Heart right ventricle (tissue), 16 donors: ENCODE data around the gene KCNT2. TPM values are rescaled to one million over a fixed set of nuclear protein-coding genes. Genes with fewer than 3 reads are reported as not detected.
A peak's percentile ranks its signal among the peaks of the same experiment; 100 is the strongest.

Experiments
- ATAC-seq, 8 donors: fragments of 200-7000 bp; cut with Tn5 transposase; one replicate each; pipeline ENCODE4 v1.9.1; 2020; ENCODE audit warnings: mild to moderate bottlenecking in 8 of 8, moderate library complexity in 8 of 8, moderate number of reproducible peaks in 1 of 8
- DNase-seq, 2 donors: peaks; one replicate each; pipeline ENCODE4 v3.0.0-alpha.2; 2020
- H3K27ac ChIP-seq, 10 donors: fragments of 200-600 bp; sonication (generic) in 2 of 10; one replicate each; pipeline versions ENCODE4 v1.5.0 to v1.8.0; 2020 to 2022; ENCODE audit warnings: mild to moderate bottlenecking in 3 of 10
- H3K27me3 ChIP-seq, 7 donors: fragments of 200-600 bp; one replicate each; pipeline ENCODE4 v1.8.0; 2021 to 2022; ENCODE audit warnings: mild to moderate bottlenecking in 2 of 7
- H3K36me3 ChIP-seq, 9 donors: fragments of 200-600 bp; sonication (generic) in 1 of 9; one replicate each; pipeline versions ENCODE4 v1.5.0 to v1.8.0; 2020 to 2022; ENCODE audit warnings: mild to moderate bottlenecking in 2 of 9
- H3K4me1 ChIP-seq, 9 donors: fragments of 200-600 bp; sonication (generic) in 1 of 9; one replicate each; pipeline versions ENCODE4 v1.5.0 to v1.8.0; 2020 to 2022; ENCODE audit warnings: mild to moderate bottlenecking in 4 of 9
- H3K4me3 ChIP-seq, 10 donors: fragments of 200-600 bp; sonication (generic) in 2 of 10; one replicate each; pipeline versions ENCODE4 v1.5.0 to v1.8.0; 2020 to 2022; ENCODE audit warnings: mild to moderate bottlenecking in 7 of 10, moderate library complexity in 2 of 10
- H3K9me3 ChIP-seq, 11 donors: fragments of 200-600 bp in 10 of 11; sonication (generic) in 2 of 11; one replicate each; pipeline versions ENCODE4 v1.5.0 to v1.8.0; 2013 to 2022; ENCODE audit warnings: mild to moderate bottlenecking in 2 of 11, control low read depth in 1 of 11, moderate library complexity in 1 of 11
- WGBS, 2 donors: extraction: QIAGEN DNeasy Blood & Tissue Kit; methylation state at CpG; one replicate each; pipeline ENCODE4 v1.1.7; 2013; ENCODE audit warnings: inconsistent platforms in 1 of 2; 5-methylcytosine and 5-hydroxymethylcytosine counted together
- intact Hi-C, 10 donors: fragments of 100-400 bp; cut with DNase I; formaldehyde crosslinking; loops; one replicate each; pipeline versions ENCODE4 v1.11.1 to v1.14.2; 2022
- polyA plus RNA-seq, 2 donors: library from polyadenylated mRNA; stranded (reverse); fragments of 200-250 nt; gene quantifications; one replicate each; pipeline ENCODE4 v1.2.3, GENCODE V29; 2013
- total RNA-seq, 10 donors: library from RNA; stranded (reverse); fragmentation: NEBNext Ultra II Directional in 3 of 10; extraction: Animal tissue kit (Norgen Biotek cat#: 25700) in 3 of 10; gene quantifications; one replicate each; pipeline versions ENCODE4 v1.2.1 to v1.2.4, GENCODE V29; 2021 to 2023
- TF ChIP-seq, protein P1 (sequence below), 9 donors: fragments of 200-600 bp; sonication (generic) in 2 of 9; IDR thresholded peaks; one replicate each; pipeline versions ENCODE4 v1.5.0 to v1.8.0; 2021 to 2022; ENCODE audit warnings: antibody characterized with exemption in 9 of 9, mild to moderate bottlenecking in 5 of 9, moderate library complexity in 1 of 9
- donor health status: Arrhythmogenic right ventricular cardiomyopathy.
- donor health status: ischemic (EF 13 %, LVEDD 7.1; RV severe dilation, severe dysfunction).
- donor health status: healthy with polysubstance abuse.
- donor health status: DM: no; HTN: yes; CAD: no.
- donor health status: DM: no; HTN: no; CAD: no.
- donor health status: ischemic (EF 25% LVEDD 6.9; RV normal size, moderate dysfunction).
- donor health status: ischemic (EF 25% LVEDD 5.7; RV mildly dilated, moderate dysfunction).
- donor health status: healthy.
- donor health status: DM: yes; HTN: yes; CAD: no.
- donor health status: Ischemic cardiomyopathy.
- donor health status: ischemic (EF 35%, LVEDD 5.7; RV mildly dilated, moderate dysfunction).
- donor health status: nonischemic (EF 11% LVEDD 7.7; RV severe dilation, severe dysfunction).
- donor health status: DM: yes; HTN: yes; CAD: no.
- donor health status: PGD.
- donor health status: ischemic (EF 29% LVEDD 5.4; RV normal size, mild dysfunction).
- donor health status: nonischemic (EF 23%, LVEDD 6.1; RV moderate dilation, normal function).

Gene KCNT2
- total and polyA plus RNA-seq, 12 donors = 0.26 to 1.1 (median 0.68) TPM

DNA sequence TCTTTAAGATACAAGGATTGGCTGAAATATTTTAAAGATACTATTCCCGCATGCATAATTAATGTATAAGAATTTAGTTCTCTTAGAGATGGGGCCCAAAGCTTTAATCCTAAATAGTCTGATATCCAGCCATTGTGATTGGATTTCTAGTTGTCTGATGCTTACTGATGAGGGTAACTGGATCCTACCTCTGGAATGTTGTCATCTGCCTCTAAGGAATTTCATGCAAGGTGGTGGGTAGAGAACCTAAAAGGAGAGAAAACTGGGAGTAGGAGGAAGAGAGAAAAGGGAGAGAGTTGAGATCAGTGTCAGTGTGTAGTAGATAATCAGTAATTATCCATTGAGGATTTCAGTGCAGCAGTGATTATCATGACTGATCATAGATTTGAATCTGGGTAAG, 295.5 kb downstream of the KCNT2 start:
- TF ChIP-seq, protein P1, sequence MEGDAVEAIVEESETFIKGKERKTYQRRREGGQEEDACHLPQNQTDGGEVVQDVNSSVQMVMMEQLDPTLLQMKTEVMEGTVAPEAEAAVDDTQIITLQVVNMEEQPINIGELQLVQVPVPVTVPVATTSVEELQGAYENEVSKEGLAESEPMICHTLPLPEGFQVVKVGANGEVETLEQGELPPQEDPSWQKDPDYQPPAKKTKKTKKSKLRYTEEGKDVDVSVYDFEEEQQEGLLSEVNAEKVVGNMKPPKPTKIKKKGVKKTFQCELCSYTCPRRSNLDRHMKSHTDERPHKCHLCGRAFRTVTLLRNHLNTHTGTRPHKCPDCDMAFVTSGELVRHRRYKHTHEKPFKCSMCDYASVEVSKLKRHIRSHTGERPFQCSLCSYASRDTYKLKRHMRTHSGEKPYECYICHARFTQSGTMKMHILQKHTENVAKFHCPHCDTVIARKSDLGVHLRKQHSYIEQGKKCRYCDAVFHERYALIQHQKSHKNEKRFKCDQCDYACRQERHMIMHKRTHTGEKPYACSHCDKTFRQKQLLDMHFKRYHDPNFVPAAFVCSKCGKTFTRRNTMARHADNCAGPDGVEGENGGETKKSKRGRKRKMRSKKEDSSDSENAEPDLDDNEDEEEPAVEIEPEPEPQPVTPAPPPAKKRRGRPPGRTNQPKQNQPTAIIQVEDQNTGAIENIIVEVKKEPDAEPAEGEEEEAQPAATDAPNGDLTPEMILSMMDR (IDR thresholded peaks at IDR 0.05) = no peak
- Histone ChIP-seq H3K27me3 (no peaks in the 10 kb centered on the region), H3K27ac (no peak overlapping the region), H3K4me3 (no peak overlapping the region), H3K4me1 (no peaks in the 10 kb centered on the region), H3K9me3 (no peaks in the 10 kb centered on the region), H3K36me3 (no peaks in the 10 kb centered on the region)
- 98 to 99% methylated on average over 1 of the region's 1 CpG for WGBS, 2 donors
- DNase-seq = no peak
- intact Hi-C loops = loop anchor here in 5 of 10 donors (5.0 to 10.0 kb wide), 5 partner anchors 160 to 375 kb away; partner anchors contain the start of gene CFH (in 1 of the 5)
- no peak for ATAC-seq

DNA sequence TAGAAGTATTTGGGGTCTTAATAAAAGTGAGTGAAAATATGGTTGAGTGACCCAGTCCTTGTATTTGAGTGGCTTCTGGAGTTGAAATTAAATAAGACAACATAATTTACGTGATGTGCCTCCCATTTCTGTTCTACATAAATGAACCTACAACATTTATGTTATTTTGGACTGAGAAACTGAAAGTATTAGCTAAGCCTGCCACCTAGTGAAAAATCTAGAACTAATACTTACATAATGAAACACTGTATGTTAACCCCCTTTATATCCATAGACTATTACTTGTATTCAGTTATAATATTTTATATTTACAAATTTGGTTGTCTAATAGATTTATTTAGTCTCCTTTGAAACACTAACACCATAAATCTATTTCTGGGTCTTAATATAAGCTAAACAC, 298.9 kb downstream of the KCNT2 start:
- 63 to 69% methylated on average over 1 of the region's 1 CpG for WGBS, 2 donors
- intact Hi-C loops = loop anchor here in 3 of 10 donors (5.0 to 10.0 kb wide), 3 partner anchors 162 to 367 kb away; no protein-coding TSS in a partner anchor

DNA sequence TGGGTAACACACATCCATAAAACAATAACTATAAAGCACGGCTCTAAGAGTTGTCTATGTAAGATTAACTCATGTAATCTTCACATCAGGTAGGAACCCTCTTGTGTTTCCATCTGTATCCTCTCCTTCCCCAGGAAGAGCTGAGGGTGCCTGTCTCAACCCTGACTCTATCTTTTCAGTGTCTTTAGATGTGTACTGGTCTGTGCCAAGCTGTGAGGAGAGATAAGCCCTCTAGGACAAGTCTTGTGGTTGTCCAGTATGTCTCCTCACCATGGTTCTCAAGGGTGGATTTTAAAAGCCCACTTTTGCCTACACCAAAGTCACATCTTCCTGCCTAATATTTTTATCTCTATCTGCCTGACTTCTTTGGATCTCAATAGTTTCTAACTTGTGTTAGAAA, 300.1 kb downstream of the KCNT2 start:
- no peaks in the 10 kb centered on the region for H3K4me1 ChIP-seq
- no peak for DNase-seq
- WGBS, 2 donors = 60 to 90% methylated on average over 1 of the region's 1 CpG
- H3K4me3 ChIP-seq = no peak overlapping the region
- TF ChIP-seq, protein P1 (IDR thresholded peaks at IDR 0.05) = no peak
- H3K9me3 ChIP-seq = no peaks in the 10 kb centered on the region
- no peaks in the 10 kb centered on the region for H3K36me3 ChIP-seq
- no peak for ATAC-seq
- intact Hi-C loops = loop anchor here in 3 of 10 donors (5.0 to 10.0 kb wide), 3 partner anchors 161 to 366 kb away; no protein-coding TSS in a partner anchor
- no peak overlapping the region for H3K27ac ChIP-seq
- no peaks in the 10 kb centered on the region for H3K27me3 ChIP-seq

More for the DNA sequence above, 298.9 kb downstream of the KCNT2 start:
- Histone ChIP-seq H3K4me3 (no peak overlapping the region), H3K9me3 (no peaks in the 10 kb centered on the region), H3K27ac (no peak overlapping the region), H3K27me3 (no peaks in the 10 kb centered on the region), H3K4me1 (no peaks in the 10 kb centered on the region), H3K36me3 (no peaks in the 10 kb centered on the region)
- ATAC-seq (no peak), DNase-seq (no peak)
- TF ChIP-seq, protein P1 (IDR thresholded peaks at IDR 0.05) = peak in 7 of 9 donors; percentile 16 to 50 (median 33)

DNA sequence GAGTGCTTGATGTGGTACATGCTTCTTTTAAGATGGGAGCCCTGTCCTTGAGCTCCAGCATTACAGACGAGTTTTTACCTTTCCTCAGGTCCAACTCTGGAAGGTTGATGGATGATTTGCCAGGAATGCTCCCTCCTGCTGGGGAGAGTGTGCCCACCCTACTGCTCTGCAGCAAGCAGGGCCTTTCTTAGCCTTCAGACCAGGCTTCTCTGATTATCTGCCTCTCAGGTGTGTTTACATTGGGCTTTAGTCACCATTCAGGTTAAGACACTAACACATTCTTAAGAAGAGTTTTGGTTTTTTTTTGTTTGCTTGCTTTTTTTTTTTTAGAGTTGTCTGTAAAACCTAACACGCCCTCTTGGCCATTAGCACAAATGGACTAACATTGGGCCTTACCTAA, 301.8 kb downstream of the KCNT2 start:
- H3K4me1 ChIP-seq = no peaks in the 10 kb centered on the region
- WGBS, 2 donors = 72 to 78% methylated on average over 2 of the region's 2 CpGs
- H3K4me3 ChIP-seq = no peak overlapping the region
- TF ChIP-seq, protein P1 (IDR thresholded peaks at IDR 0.05) = no peak
- H3K27ac ChIP-seq = no peak overlapping the region
- no peaks in the 10 kb centered on the region for H3K27me3 ChIP-seq
- no peaks in the 10 kb centered on the region for H3K9me3 ChIP-seq
- ATAC-seq (no peak), DNase-seq (no peak)
- no peaks in the 10 kb centered on the region for H3K36me3 ChIP-seq
- intact Hi-C loops = loop anchor here in 3 of 10 donors (5.0 to 10.0 kb wide), 3 partner anchors 159 to 364 kb away; no protein-coding TSS in a partner anchor
